GM12872 (cell line): ENCODE results near the gene AGPAT3.

Experiments used
- TF ChIP-seq, protein P1 (sequence below): IDR thresholded peaks from 3 replicates; pipeline ENCODE4 v1.5.1; 2011; ENCODE audit warnings: low read depth, mild to moderate bottlenecking, low read length, moderate library complexity; ENCODE audit not compliant: insufficient read depth

Gene AGPAT3

DNA sequence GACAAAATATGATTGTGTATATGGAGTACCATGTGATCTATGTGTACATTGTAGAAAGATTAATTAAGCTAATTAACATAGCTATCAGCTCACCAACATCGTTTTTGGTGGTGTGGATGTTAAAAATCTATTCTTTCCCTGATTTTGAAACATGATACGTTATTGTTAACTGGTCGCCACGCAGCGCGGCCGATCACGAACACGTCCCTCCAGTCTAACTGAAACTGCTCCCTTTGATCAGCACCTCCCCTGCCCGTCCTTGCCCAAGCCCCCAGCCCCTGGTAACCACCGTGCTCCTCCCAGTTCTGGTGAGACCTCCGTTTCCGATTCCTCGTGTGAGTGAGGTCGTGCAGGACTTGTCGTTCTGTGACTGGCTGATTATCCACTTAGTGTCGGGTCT lies 67.0 kb downstream of the AGPAT3 start:
- TF ChIP-seq, protein P1, sequence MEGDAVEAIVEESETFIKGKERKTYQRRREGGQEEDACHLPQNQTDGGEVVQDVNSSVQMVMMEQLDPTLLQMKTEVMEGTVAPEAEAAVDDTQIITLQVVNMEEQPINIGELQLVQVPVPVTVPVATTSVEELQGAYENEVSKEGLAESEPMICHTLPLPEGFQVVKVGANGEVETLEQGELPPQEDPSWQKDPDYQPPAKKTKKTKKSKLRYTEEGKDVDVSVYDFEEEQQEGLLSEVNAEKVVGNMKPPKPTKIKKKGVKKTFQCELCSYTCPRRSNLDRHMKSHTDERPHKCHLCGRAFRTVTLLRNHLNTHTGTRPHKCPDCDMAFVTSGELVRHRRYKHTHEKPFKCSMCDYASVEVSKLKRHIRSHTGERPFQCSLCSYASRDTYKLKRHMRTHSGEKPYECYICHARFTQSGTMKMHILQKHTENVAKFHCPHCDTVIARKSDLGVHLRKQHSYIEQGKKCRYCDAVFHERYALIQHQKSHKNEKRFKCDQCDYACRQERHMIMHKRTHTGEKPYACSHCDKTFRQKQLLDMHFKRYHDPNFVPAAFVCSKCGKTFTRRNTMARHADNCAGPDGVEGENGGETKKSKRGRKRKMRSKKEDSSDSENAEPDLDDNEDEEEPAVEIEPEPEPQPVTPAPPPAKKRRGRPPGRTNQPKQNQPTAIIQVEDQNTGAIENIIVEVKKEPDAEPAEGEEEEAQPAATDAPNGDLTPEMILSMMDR: no peak

DNA sequence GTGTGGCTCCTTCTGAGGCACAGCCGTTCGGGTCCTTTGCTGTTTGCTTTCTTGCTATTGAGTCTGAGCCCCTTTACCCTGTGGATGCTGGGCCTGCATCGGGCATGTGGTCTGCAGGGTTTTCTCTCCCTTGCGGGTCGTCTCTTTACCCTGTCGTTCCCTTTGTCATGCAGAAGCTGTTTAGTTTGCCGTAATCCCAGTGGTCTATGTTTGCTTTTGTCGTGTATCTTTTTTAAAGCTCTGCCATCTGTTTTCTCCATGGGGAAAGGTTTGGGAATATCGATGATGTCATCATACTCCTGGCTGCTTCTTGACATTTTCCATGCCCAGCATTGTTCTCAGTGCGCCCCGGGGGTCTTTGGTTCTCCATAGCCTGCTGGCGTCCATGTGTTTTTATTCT lies 68.2 kb downstream of the AGPAT3 start:
- TF ChIP-seq, protein P1: no peak

DNA sequence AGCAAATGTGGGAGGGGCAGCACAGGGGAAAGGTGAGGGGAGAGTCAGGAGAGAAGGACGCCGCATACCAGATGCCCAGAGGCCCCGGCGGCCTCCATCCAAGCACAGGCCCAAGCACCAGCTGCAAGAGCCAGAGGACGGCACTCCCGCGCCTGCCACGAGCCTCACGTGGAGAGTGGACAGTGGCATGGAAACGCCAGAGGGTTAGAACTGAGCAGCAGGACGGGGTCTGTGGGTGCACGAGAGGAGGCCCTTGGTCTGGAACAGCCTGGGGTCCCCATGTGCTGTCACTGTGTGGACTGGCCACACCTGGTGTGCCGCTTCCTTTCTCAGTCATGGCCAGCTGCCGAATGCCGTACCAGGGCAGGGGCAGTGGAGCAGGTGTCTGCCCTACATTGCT lies 68.7 kb downstream of the AGPAT3 start:
- TF ChIP-seq, protein P1: no peak

DNA sequence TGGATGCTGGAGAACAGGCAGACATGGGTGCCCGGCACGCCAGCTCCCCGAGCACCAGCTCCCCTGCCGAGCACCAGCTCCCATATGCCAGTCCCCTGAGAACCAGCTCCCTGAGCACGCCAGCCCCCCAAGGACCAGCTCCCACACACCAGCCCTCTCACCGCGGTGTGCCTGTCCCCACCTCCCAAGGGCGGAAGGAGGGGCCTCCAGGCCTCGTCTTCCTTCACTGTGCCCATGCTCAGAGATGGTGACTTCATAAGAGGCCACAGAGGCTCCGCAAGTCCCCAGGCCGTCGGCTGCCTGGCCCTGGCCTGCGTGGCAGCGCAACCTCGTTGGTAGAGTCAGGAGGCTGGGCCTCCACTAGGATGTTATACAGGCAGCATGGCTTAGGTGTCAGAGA lies 69.1 kb downstream of the AGPAT3 start:
- TF ChIP-seq, protein P1: no peak

DNA sequence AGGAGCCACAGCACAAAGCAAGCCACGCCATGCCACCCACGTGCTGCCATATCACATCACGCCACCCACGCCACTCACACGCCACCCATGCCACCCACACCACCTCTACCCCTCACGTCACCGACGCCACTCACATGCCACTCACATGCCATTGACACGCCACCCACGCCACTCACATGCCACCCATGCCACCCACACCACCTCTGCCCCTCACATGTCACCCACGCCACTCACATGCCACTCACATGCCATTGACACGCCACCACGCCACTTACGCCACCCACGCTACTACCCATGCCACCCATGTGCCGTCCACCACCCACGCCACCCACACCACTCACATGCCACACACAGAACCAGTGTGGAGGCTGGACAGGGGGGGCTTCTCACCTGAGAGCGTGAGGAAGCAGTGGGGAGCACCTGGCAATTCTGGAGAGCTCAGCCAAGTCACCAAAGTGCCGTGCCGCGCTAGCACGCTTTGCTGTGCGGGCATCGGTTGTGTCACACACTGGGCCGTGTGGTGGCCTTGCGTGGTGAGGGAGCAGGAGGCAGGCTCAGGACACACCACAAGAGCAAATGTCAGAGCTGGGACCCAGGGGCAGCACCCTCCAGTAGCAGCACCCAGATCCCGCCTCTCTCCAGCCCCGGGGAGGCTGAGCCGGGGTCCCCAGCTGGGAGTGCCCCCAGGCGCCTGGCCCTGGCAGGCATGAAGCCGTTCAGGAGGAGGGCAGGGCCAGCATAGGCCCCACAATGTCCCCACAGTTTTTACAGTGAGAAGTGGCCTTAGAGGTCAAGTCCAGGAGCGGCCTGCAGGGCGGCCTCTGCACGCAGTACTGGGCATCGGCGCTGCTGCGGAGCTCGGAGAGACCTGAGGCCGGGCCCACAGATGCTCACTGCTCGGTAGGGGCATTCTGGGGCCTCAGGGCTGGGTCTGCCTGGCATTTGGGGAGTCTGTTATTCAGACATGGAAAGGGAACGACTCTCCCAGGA lies 70.0 kb downstream of the AGPAT3 start:
- TF ChIP-seq, protein P1: no peak

DNA sequence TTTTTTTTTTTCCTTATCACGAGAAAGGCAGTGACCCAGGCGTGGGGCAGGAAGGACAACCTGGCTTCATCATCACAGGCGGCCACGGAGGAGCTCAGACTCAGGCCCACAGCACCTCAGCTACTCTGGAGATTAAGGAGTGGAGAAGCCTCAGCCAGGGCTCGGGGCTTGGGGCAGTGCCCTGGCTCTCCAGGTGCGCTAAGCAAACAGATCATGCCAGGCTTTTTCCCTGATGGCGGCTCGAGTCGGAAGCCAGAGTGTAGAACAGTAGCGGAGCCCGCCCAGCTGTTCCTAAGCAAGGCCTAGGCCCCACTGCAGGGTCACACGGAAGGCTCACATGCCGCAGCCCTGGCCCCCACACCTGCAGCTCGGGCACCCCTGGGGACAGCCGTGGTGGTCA lies 70.7 kb downstream of the AGPAT3 start:
- TF ChIP-seq, protein P1: no peak

DNA sequence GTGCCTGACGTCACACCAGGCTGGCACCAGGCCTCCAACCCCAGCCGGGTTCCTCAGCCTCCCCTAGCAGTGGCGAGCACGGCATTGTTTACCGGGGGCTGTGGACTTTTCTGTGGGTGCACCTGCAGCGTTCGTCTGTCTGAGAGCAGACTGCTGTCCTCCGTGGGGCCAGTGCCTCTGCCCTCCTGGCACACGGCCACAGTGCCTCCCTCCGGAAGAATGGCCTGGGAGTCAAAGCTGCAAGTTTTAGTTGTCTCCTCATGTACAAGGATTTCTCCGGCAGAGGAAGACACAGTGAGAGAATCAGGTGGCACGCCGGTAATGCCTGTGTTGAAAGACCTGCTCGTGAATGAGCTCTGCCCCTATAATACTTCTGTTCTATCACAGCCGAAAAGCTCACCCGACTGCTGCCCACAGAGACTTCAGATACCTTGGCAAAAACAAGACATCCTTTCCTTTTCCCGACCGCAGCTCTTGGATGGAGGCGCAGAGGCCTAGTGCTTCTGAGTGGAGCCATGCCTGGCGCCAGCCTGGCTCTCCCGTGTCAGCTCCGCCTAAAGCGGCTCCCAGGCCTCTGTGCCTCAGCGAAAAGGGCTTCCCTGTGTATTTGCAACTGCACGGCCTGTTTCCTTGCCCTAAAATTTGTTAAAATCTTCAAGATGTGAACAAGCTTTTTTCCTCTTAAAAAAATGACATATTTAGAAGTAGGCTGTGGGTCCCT lies 71.4 kb downstream of the AGPAT3 start:
- TF ChIP-seq, protein P1: no peak
